DMS53 treated with DMSO at 0.1 percent for 48 hours (cell line): ENCODE results near the gene MPHOSPH6.
"Not testable (repeated sequence)": the region's sequence is repeated elsewhere in the genome, so short reads cannot be mapped to it uniquely, and the experiment has no call there.

Experiments
- DNase-seq: peaks from one replicate; lab custom pipeline; 2025; ENCODE audit not compliant: unreplicated experiment; lab: John Stamatoyannopoulos, UW

MPHOSPH6 gene

GRCh38 chr16:82124651-82125050, 45.4 kb downstream of the MPHOSPH6 start:
- no peak for DNase-seq

GRCh38 chr16:82119405-82119804, 50.6 kb downstream of the MPHOSPH6 start:
- no peak for DNase-seq

- DNase-seq = no peak
Measured at GRCh38 chr16:82118749-82119148, 51.3 kb downstream of the MPHOSPH6 start.

- no peak for DNase-seq
Measured at GRCh38 chr16:82116535-82116934, 53.5 kb downstream of the MPHOSPH6 start.

GRCh38 chr16:82113741-82114140, 56.3 kb downstream of the MPHOSPH6 start:
- no peak for DNase-seq

DNA sequence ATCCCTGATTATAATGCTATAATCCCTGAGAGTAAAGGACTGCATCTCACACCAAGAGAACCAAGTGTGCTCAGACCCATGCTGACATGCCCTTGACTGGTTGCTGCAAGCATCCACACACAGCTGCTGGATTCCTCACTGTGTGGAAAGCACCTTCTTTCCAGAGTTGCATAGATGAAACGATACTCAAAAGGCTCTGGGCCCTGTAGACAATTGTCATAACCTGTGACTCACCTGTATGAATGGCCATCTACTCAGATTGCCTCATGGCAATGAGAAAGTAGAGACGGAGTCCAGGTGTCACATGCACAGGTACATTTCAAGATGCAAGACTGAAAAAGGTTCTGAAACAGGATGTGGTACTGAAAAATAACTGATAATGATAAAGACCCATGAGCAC, 58.1 kb downstream of the MPHOSPH6 start:
- DNase-seq = peak; percentile 3

- DNase-seq = not testable (repeated sequence)
Measured at GRCh38 chr16:82109266-82109665, 60.8 kb downstream of the MPHOSPH6 start.

GRCh38 chr16:82108774-82109173, 61.2 kb downstream of the MPHOSPH6 start:
- DNase-seq = no peak

GRCh38 chr16:82108100-82108499, 61.9 kb downstream of the MPHOSPH6 start:
- no peak for DNase-seq

DNA sequence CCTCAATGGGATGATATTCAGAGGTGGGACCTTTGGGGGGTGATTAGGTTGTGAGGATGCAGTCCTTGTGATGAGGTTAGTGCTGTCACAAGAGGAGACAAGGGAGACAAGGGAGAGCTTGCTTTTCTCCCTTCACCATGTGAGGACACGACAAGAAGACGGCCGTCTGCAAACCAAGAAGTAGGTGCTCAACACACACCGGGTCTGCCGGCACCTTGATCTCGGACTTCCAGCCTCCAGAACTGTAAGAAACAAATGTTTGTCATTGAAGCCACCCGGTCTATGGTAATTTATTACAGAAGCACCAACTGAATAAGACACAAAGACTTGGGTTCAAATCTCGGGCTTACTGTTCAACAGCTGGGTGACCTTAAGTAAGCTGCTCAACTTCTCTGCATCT, 64.9 kb downstream of the MPHOSPH6 start:
- no peak for DNase-seq
